H1 (cell line): ENCODE results near the gene CALML4. TPM values are rescaled to one million over a fixed set of nuclear protein-coding genes. Genes with fewer than 3 reads are reported as not detected.

Experiments
- ASH2L ChIP-seq: fragments of 200-600, 300-600 bp; sonication (generic); IDR thresholded peaks from one replicate; pipeline ENCODE4 v1.7.1; 2017; ENCODE audit warnings: low read length
- POLR2AphosphoS5 ChIP-seq: IDR thresholded peaks from 2 replicates; pipeline ENCODE4 v1.6.1; 2011; ENCODE audit warnings: low read depth, low read length
- SP4 ChIP-seq: IDR thresholded peaks from 2 replicates; pipeline ENCODE4 v1.6.1; 2012; ENCODE audit warnings: low read length, inconsistent platforms
- SRF ChIP-seq: IDR thresholded peaks from 2 replicates; pipeline ENCODE4 v1.6.1; 2011; ENCODE audit warnings: mild to moderate bottlenecking, low read depth, low read length, moderate library complexity
- TCF12 ChIP-seq: IDR thresholded peaks from 2 replicates; pipeline ENCODE4 v1.6.1; 2011; ENCODE audit warnings: low read depth, mild to moderate bottlenecking, low read length
- polyA plus RNA-seq, 7 experiments: library from polyadenylated mRNA; depleted of rRNA in 3 of 7; stranded (reverse) in 5 of 7; unstranded in 2 of 7; fragments of >200 nt in 5 of 7; fragments of 200-250 nt in 2 of 7; gene quantifications; 1 replicate in 5 of 7; 2 replicates in 1 of 7; 4 replicates in 1 of 7; pipeline versions ENCODE4 v1.2.1 to v1.2.3, GENCODE V29; 2011 to 2013; ENCODE audit warnings: missing spikeins in 2 of 7, mixed read lengths in 2 of 7
- total RNA-seq: library from RNA; stranded (reverse); fragmentation: NEBNext Ultra II Directional; extraction: Animal tissue kit (Norgen Biotek cat#: 25700); gene quantifications from 2 replicates; pipeline ENCODE4 v1.2.1, GENCODE V29; 2021
- TF ChIP-seq, protein P1 (sequence below), 3 experiments: IDR thresholded peaks; 1 replicate in 2 of 3; 2 replicates in 1 of 3; pipeline versions ENCODE4 v1.5.1 to v1.6.1; 2011; ENCODE audit warnings: low read length in 3 of 3, mild to moderate bottlenecking in 3 of 3, inconsistent platforms in 2 of 3, low read depth in 1 of 3, moderate library complexity in 1 of 3; ENCODE audit not compliant: insufficient read depth in 1 of 3; ENCODE audit errors: control extremely low read depth in 1 of 3

CALML4 gene
- total and polyA plus RNA-seq, 2 of the 8 experiments (the other 6 are each of a cell fraction or from before 2014, with no cell fraction given), result 3.8 to 12.5 TPM

DNA sequence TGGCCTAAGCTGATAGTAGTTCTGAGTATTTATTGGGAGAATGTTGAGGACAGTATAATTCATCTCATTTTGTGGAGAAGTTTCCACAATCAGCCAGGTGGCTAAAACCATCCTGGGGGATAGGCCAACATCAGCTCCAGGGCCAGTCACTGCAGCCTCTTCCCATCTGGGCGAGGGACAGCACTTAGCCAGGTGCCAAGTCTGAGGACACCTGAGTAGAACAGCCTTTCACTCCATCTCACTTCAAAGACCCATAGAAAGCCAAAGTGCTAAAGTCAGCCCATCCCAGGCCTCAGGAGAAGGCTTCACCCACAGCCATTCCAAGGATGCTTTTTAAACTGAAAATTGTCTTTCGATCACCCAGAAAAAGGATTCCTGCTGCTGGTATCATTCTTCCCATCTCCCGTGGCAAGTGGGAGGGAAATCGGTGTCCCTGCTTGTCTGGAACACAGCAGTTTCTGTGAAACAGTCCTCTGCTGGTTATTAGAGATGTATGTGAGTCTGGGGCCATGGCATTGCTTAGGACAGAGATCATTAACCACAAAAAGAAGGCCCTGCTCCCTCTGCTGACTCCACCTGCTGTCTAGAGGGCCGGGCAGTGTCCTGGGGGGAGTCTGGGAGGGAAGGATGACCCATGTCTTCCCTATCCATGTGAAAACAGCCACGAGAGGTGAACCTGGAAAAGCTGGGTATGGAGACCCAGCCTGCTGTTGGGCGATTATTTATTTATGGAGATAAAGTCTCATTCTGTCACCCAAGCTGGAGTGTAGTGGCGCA is 9.6 kb downstream of the CALML4 start (continued):
- TF ChIP-seq POLR2AphosphoS5, result no peak
- no peak for TF ChIP-seq SP4
- no peak for TF ChIP-seq TCF12
- TF ChIP-seq, protein P1, sequence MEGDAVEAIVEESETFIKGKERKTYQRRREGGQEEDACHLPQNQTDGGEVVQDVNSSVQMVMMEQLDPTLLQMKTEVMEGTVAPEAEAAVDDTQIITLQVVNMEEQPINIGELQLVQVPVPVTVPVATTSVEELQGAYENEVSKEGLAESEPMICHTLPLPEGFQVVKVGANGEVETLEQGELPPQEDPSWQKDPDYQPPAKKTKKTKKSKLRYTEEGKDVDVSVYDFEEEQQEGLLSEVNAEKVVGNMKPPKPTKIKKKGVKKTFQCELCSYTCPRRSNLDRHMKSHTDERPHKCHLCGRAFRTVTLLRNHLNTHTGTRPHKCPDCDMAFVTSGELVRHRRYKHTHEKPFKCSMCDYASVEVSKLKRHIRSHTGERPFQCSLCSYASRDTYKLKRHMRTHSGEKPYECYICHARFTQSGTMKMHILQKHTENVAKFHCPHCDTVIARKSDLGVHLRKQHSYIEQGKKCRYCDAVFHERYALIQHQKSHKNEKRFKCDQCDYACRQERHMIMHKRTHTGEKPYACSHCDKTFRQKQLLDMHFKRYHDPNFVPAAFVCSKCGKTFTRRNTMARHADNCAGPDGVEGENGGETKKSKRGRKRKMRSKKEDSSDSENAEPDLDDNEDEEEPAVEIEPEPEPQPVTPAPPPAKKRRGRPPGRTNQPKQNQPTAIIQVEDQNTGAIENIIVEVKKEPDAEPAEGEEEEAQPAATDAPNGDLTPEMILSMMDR (IDR thresholded peaks at IDR 0.05; ENCODE audit: control extremely low read depth in 1 of 3, insufficient read depth in 1 of 3, low read depth in 1 of 3, low read length in 3 of 3), result no peak
- no peak for TF ChIP-seq ASH2L
- no peak for TF ChIP-seq SRF
- TF ChIP-seq, all 59 proteins: peak for 0
